ENCODE measurements around the gene TNS1. TPM values are rescaled to one million over a fixed set of nuclear protein-coding genes. Genes with fewer than 3 reads are reported as not detected.
A peak's percentile ranks its signal among the peaks of the same experiment; 100 is the strongest.

The TNS1 gene
- total RNA-seq, 1 donor from 2014 or later = 219 TPM

GRCh38 chr2:217993817-217994463 is 8.9 kb downstream of the TNS1 start:
- FAIRE-seq (no peak), DNase-seq (ENCODE audit: low read depth) (no peak)
- no peaks in the 10 kb centered on the region for H3K27me3 Mint-ChIP-seq (ENCODE audit: low read depth, unreplicated experiment)
- peak overlapping the region; percentile 25 for H3K4me3 Mint-ChIP-seq (ENCODE audit: unreplicated experiment)
- Histone ChIP-seq H3K79me2 (ENCODE audit: insufficient read depth, low read length) (peaks cover 63% of the 10 kb centered on the region), H4K20me1 (ENCODE audit: insufficient read depth, low read length) (peaks cover 28% of the 10 kb centered on the region), H3K9me3 (ENCODE audit: insufficient read depth, low read depth, low read length) (no peaks in the 10 kb centered on the region), H3K4me2 (ENCODE audit: low read length) (peak overlapping the region; percentile 55), H3K9ac (ENCODE audit: low read length) (peak overlapping the region; percentile 76), H2AFZ (ENCODE audit: low read depth, low read length) (no peak overlapping the region), H3K27me3 (ENCODE audit: insufficient read depth, low read length) (no peaks in the 10 kb centered on the region), H3K4me1 (ENCODE audit: insufficient read depth, low read length) (peaks cover 47% of the 10 kb centered on the region), H3K4me3 (ENCODE audit: insufficient read depth, low read depth, low read length) (no peak overlapping the region), H3K36me3 (ENCODE audit: insufficient read depth, low read length) (no peaks in the 10 kb centered on the region), H3K27ac (ENCODE audit: low read depth, low read length) (peak overlapping the region; percentile 91)
- TF ChIP-seq EZH2 (IDR thresholded peaks at IDR 0.05; ENCODE audit: insufficient read depth, low read length) = no peak
- TF ChIP-seq, protein P1, sequence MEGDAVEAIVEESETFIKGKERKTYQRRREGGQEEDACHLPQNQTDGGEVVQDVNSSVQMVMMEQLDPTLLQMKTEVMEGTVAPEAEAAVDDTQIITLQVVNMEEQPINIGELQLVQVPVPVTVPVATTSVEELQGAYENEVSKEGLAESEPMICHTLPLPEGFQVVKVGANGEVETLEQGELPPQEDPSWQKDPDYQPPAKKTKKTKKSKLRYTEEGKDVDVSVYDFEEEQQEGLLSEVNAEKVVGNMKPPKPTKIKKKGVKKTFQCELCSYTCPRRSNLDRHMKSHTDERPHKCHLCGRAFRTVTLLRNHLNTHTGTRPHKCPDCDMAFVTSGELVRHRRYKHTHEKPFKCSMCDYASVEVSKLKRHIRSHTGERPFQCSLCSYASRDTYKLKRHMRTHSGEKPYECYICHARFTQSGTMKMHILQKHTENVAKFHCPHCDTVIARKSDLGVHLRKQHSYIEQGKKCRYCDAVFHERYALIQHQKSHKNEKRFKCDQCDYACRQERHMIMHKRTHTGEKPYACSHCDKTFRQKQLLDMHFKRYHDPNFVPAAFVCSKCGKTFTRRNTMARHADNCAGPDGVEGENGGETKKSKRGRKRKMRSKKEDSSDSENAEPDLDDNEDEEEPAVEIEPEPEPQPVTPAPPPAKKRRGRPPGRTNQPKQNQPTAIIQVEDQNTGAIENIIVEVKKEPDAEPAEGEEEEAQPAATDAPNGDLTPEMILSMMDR (IDR thresholded peaks at IDR 0.05; ENCODE audit: insufficient read depth, low read depth, low read length) = peak; percentile 61
- H3K27ac Mint-ChIP-seq (ENCODE audit: unreplicated experiment) = peak overlapping the region; percentile 95
- H3K9me3 Mint-ChIP-seq (ENCODE audit: unreplicated experiment) = no peaks in the 10 kb centered on the region
- peaks cover 51% of the 10 kb centered on the region for H3K4me1 Mint-ChIP-seq (ENCODE audit: low read depth, unreplicated experiment)
- H3K36me3 Mint-ChIP-seq (ENCODE audit: low read depth, unreplicated experiment) = peaks cover 20% of the 10 kb centered on the region

- peak overlapping the region; percentile 61 for H3K9ac ChIP-seq (ENCODE audit: low read length)
- H3K27me3 Mint-ChIP-seq (ENCODE audit: low read depth, unreplicated experiment) = no peaks in the 10 kb centered on the region
- no peak overlapping the region for H2AFZ ChIP-seq (ENCODE audit: low read depth, low read length)
- peaks cover 22% of the 10 kb centered on the region for H3K36me3 Mint-ChIP-seq (ENCODE audit: low read depth, unreplicated experiment)
- H3K27ac Mint-ChIP-seq (ENCODE audit: unreplicated experiment) = peak overlapping the region; percentile 95
- peak overlapping the region; percentile 91 for H3K27ac ChIP-seq (ENCODE audit: low read depth, low read length)
- H3K9me3 Mint-ChIP-seq (ENCODE audit: unreplicated experiment) = no peaks in the 10 kb centered on the region
- FAIRE-seq (peak; percentile 88), DNase-seq (ENCODE audit: low read depth) (peak; percentile 90)
- peaks cover 50% of the 10 kb centered on the region for H3K4me1 ChIP-seq (ENCODE audit: insufficient read depth, low read length)
- peaks cover 59% of the 10 kb centered on the region for H3K4me1 Mint-ChIP-seq (ENCODE audit: low read depth, unreplicated experiment)
- H3K4me3 Mint-ChIP-seq (ENCODE audit: unreplicated experiment) = peak overlapping the region; percentile 47
- peak overlapping the region; percentile 55 for H3K4me2 ChIP-seq (ENCODE audit: low read length)
- H3K36me3 ChIP-seq (ENCODE audit: insufficient read depth, low read length) = no peaks in the 10 kb centered on the region
- TF ChIP-seq EZH2 (IDR thresholded peaks at IDR 0.05; ENCODE audit: insufficient read depth, low read length) = no peak
- TF ChIP-seq, protein P1 (IDR thresholded peaks at IDR 0.05; ENCODE audit: insufficient read depth, low read depth, low read length) = no peak
- peaks cover 35% of the 10 kb centered on the region for H4K20me1 ChIP-seq (ENCODE audit: insufficient read depth, low read length)
- H3K9me3 ChIP-seq (ENCODE audit: insufficient read depth, low read depth, low read length) = no peaks in the 10 kb centered on the region
- H3K79me2 ChIP-seq (ENCODE audit: insufficient read depth, low read length) = peaks cover 58% of the 10 kb centered on the region
- no peaks in the 10 kb centered on the region for H3K27me3 ChIP-seq (ENCODE audit: insufficient read depth, low read length)
- no peak overlapping the region for H3K4me3 ChIP-seq (ENCODE audit: insufficient read depth, low read depth, low read length)
Measured at GRCh38 chr2:217993138-217993537, 9.7 kb downstream of the TNS1 start.

DNA sequence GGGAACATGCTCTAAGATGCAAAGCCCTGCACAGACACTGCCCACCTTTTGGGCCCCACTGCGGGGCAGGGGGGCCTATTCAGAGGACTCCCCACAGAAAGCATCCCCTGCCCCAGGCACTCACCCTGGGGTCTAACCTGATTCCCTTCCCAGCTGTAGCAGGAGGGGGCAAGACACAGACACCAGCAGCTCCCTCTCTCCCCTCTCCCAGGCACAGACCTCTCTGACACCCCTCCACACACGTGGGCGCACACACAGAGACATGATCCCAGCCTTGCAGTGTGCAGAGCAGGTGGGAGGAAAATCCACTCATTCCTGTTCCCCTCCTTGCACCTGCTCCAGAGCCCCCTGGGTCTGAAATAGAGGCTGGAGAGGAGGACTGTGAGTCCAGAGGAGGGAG is 10.7 kb downstream of the TNS1 start:
- Histone ChIP-seq H3K4me3 (ENCODE audit: insufficient read depth, low read depth, low read length) (no peak overlapping the region), H3K4me2 (ENCODE audit: low read length) (no peak overlapping the region), H3K27ac (ENCODE audit: low read depth, low read length) (no peak overlapping the region), H3K27me3 (ENCODE audit: insufficient read depth, low read length) (no peaks in the 10 kb centered on the region), H4K20me1 (ENCODE audit: insufficient read depth, low read length) (peaks cover 45% of the 10 kb centered on the region), H3K79me2 (ENCODE audit: insufficient read depth, low read length) (peaks cover 58% of the 10 kb centered on the region), H3K9ac (ENCODE audit: low read length) (no peak overlapping the region), H3K4me1 (ENCODE audit: insufficient read depth, low read length) (peaks cover 52% of the 10 kb centered on the region), H3K36me3 (ENCODE audit: insufficient read depth, low read length) (no peaks in the 10 kb centered on the region), H2AFZ (ENCODE audit: low read depth, low read length) (no peak overlapping the region), H3K9me3 (ENCODE audit: insufficient read depth, low read depth, low read length) (no peaks in the 10 kb centered on the region)
- Mint-ChIP-seq H3K36me3 (ENCODE audit: low read depth, unreplicated experiment) (peaks cover 15% of the 10 kb centered on the region), H3K9me3 (ENCODE audit: unreplicated experiment) (no peaks in the 10 kb centered on the region), H3K4me3 (ENCODE audit: unreplicated experiment) (no peak overlapping the region), H3K27ac (ENCODE audit: unreplicated experiment) (no peak overlapping the region), H3K4me1 (ENCODE audit: low read depth, unreplicated experiment) (peaks cover 65% of the 10 kb centered on the region), H3K27me3 (ENCODE audit: low read depth, unreplicated experiment) (no peaks in the 10 kb centered on the region)
- no peak for FAIRE-seq
- DNase-seq (ENCODE audit: low read depth) = no peak
- no peak for TF ChIP-seq EZH2 (IDR thresholded peaks at IDR 0.05; ENCODE audit: insufficient read depth, low read length)
- TF ChIP-seq, protein P1 (IDR thresholded peaks at IDR 0.05; ENCODE audit: insufficient read depth, low read depth, low read length) = no peak
